Endothelial cell (in vitro differentiated cells): Measurements from ENCODE around the gene KCNAB1. TPM values are rescaled to one million over a fixed set of nuclear protein-coding genes. Genes with fewer than 3 reads are reported as not detected.

Experiments used
- DNase-seq: peaks from one replicate; pipeline ENCODE4 v3.0.0; 2021; ENCODE audit warnings: low spot score
- H3K27ac Mint-ChIP-seq: one replicate; pipeline ENCODE4 v1.8.0; 2021; ENCODE audit warnings: mixed read lengths, inconsistent platforms; ENCODE audit not compliant: unreplicated experiment
- H3K27me3 Mint-ChIP-seq: one replicate; pipeline ENCODE4 v1.8.0; 2021; ENCODE audit warnings: mild to moderate bottlenecking, moderate library complexity, mixed read lengths, inconsistent platforms; ENCODE audit not compliant: unreplicated experiment
- H3K36me3 Mint-ChIP-seq: one replicate; pipeline ENCODE4 v1.8.0; 2021; ENCODE audit warnings: mild to moderate bottlenecking, low read depth, mixed read lengths, inconsistent platforms; ENCODE audit not compliant: unreplicated experiment
- H3K4me1 Mint-ChIP-seq: one replicate; pipeline ENCODE4 v1.8.0; 2021; ENCODE audit warnings: mild to moderate bottlenecking, mixed read lengths, inconsistent platforms; ENCODE audit not compliant: unreplicated experiment
- H3K4me3 Mint-ChIP-seq: one replicate; pipeline ENCODE4 v1.8.0; 2021; ENCODE audit warnings: mild to moderate bottlenecking, mixed read lengths, inconsistent platforms; ENCODE audit not compliant: unreplicated experiment
- H3K9me3 Mint-ChIP-seq: one replicate; pipeline ENCODE4 v1.8.0; 2021; ENCODE audit warnings: mixed read lengths, inconsistent platforms; ENCODE audit not compliant: unreplicated experiment
- total RNA-seq: library from RNA; stranded (reverse); fragmentation: NEBNext Ultra II Directional; extraction: Animal tissue kit (Norgen Biotek cat#: 25700); gene quantifications from one replicate; pipeline ENCODE4 v1.2.1, GENCODE V29; 2021; ENCODE audit not compliant: unreplicated experiment
- TF ChIP-seq, protein P1 (sequence below): fragments of 200-600 bp; sonication (generic); IDR thresholded peaks from one replicate; pipeline ENCODE4 v1.5.0; 2021; ENCODE audit warnings: antibody characterized with exemption; ENCODE audit not compliant: unreplicated experiment

Gene KCNAB1
- total RNA-seq, 1 donor from 2014 or later = not detected

DNA sequence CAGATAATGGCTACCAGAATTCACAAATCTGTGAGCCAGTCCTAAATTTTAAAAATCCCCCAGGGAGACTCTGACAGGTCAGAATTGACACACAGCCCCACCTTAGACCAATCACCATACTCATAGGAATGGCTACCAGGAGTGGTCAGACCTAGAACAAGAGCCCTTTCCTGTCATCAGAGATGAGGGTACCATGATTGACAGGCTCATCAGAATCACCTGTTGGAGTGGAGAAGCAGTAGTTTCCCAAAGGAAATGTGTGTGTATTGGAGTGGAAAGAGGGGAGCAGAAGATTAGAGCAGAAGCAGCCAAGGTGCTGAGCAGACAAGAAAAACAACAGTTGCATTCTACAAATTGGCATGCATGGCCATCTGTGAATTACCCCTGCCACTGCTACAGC lies 461.6 kb downstream of the KCNAB1 start:
- no peak overlapping the region for H3K4me3 Mint-ChIP-seq
- H3K27ac Mint-ChIP-seq = no peak overlapping the region
- no peaks in the 10 kb centered on the region for H3K36me3 Mint-ChIP-seq
- peaks cover 10% of the 10 kb centered on the region for H3K4me1 Mint-ChIP-seq
- TF ChIP-seq, protein P1, sequence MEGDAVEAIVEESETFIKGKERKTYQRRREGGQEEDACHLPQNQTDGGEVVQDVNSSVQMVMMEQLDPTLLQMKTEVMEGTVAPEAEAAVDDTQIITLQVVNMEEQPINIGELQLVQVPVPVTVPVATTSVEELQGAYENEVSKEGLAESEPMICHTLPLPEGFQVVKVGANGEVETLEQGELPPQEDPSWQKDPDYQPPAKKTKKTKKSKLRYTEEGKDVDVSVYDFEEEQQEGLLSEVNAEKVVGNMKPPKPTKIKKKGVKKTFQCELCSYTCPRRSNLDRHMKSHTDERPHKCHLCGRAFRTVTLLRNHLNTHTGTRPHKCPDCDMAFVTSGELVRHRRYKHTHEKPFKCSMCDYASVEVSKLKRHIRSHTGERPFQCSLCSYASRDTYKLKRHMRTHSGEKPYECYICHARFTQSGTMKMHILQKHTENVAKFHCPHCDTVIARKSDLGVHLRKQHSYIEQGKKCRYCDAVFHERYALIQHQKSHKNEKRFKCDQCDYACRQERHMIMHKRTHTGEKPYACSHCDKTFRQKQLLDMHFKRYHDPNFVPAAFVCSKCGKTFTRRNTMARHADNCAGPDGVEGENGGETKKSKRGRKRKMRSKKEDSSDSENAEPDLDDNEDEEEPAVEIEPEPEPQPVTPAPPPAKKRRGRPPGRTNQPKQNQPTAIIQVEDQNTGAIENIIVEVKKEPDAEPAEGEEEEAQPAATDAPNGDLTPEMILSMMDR = no peak
- peaks cover 3% of the 10 kb centered on the region for H3K27me3 Mint-ChIP-seq
- H3K9me3 Mint-ChIP-seq = no peaks in the 10 kb centered on the region
- DNase-seq = no peak

DNA sequence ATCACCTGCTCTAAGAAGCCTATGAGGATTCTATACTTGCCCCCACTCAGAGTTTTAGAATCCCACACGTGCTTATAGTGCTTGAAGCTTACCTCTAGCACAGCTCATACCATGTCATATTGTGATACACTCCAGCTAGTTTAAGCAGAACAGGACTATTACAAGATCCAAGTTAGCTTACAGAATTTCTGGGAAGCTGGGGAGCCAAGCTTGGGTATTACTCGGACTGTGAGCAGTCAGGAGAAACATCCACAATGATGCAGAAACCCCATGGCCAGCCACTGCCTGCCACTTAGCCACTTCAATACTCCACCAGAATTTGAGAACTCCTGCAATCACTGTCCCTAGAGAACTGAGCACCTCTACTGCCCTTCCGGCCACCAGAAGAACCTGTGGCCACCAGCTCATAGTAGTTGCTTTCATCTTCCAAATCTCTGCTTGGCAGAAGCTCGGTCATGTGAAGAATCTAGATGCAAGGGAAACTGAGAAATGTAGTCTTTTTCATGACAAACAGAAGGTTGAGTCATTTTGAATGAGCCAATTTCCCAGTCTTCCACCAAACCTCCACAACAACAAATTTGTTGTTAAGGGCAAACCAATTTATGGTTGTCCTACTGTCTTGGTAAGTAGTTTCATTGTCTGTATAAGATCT lies 462.3 kb downstream of the KCNAB1 start:
- Mint-ChIP-seq H3K27me3 (peaks cover 3% of the 10 kb centered on the region), H3K4me3 (no peak overlapping the region), H3K4me1 (peaks cover 10% of the 10 kb centered on the region), H3K36me3 (no peaks in the 10 kb centered on the region), H3K9me3 (no peaks in the 10 kb centered on the region), H3K27ac (no peak overlapping the region)
- TF ChIP-seq, protein P1 = no peak
- DNase-seq = no peak

DNA sequence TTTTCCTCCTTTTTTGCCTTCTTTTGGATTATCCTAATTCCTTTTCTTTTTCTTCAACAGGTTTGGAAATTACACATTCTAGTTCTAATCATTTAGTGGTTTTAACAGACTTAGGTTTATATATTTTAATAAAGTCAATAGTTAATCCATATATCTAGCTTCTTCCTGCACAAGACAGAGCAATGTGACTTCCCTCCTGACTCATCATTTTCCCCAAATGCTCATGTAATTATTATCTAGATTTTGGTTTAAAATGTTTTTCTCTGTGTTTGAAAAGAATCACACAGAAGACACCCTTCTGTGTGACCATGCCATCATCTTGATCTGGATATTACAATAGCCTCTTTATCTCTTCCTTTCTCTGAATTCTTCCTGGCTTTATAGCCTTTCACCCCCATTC lies 463.1 kb downstream of the KCNAB1 start:
- Mint-ChIP-seq H3K9me3 (no peaks in the 10 kb centered on the region), H3K4me1 (peaks cover 10% of the 10 kb centered on the region), H3K4me3 (no peak overlapping the region), H3K27ac (no peak overlapping the region), H3K27me3 (peaks cover 3% of the 10 kb centered on the region), H3K36me3 (no peaks in the 10 kb centered on the region)
- TF ChIP-seq, protein P1 = no peak
- DNase-seq = no peak

DNA sequence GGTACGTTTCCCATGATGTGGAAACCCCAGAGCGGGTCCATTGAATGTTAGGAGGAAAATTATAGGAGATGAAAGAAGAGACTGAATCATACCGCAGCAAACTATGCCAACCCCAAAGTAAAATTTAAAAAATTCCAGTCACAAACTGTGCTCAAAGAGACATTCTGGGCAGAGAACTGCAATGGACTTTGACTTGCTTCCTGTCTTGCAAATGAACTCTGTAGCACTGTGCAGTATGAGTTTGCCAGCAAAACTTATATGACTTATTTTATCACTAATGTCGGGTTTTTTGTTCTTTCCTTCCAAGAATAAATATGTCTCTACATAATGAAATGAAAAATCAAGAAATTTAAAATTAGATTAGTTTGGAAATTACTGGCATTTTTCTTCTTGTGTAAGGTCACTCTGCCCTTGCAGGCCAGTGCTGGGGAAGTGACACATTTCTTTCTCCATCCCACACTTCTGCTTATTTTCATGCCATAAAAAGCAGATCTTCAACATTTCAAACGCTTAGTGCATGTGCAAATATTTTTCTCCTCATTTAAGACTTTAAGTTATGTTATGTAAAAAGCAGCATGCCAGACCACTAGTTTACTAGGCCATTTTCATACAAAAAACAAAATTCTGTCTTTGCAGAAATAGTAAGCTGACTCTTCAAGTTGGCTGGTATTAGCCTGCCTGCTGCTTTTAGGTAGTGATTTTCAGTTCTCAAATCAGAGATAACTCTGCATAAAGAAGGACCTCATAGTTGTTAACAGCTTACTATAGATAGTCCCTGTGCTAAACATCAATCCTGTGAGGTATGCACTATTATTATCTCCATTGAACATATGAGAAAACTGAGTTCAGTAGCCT lies 466.8 kb downstream of the KCNAB1 start:
- H3K36me3 Mint-ChIP-seq = no peaks in the 10 kb centered on the region
- H3K4me1 Mint-ChIP-seq = peaks cover 2% of the 10 kb centered on the region
- DNase-seq = no peak
- no peak overlapping the region for H3K4me3 Mint-ChIP-seq
- H3K9me3 Mint-ChIP-seq = no peaks in the 10 kb centered on the region
- TF ChIP-seq, protein P1 = no peak
- H3K27me3 Mint-ChIP-seq = peaks cover 4% of the 10 kb centered on the region
- no peak overlapping the region for H3K27ac Mint-ChIP-seq

DNA sequence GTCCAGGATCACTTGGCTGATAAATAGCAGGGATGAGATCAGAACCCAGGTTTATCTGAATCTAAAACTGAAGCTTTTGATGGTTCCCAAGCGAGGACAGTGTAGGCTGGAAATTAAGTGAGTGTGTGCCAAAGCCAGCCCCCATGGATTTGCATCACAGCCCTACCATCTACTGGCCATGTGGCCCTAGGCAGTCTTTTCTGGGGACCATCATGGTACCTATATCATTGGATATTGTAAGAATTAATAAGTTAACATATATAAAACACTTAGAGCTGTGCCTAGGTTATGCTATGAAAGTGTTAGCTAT lies 467.3 kb downstream of the KCNAB1 start:
- H3K36me3 Mint-ChIP-seq = no peaks in the 10 kb centered on the region
- H3K27me3 Mint-ChIP-seq = peaks cover 4% of the 10 kb centered on the region
- H3K4me3 Mint-ChIP-seq = no peak overlapping the region
- H3K4me1 Mint-ChIP-seq = peaks cover 2% of the 10 kb centered on the region
- DNase-seq = no peak
- TF ChIP-seq, protein P1 = no peak
- no peaks in the 10 kb centered on the region for H3K9me3 Mint-ChIP-seq
- no peak overlapping the region for H3K27ac Mint-ChIP-seq
